HEK293T (cell line): ENCODE results near the gene FAM83D.

Experiments
- FOXM1 ChIP-seq: fragments of 450-650 bp; IDR thresholded peaks from 2 replicates; pipeline ENCODE4 v1.6.1; 2017; ENCODE audit warnings: mild to moderate bottlenecking, borderline replicate concordance
- HDGF ChIP-seq: fragments of 450-650 bp; IDR thresholded peaks from 2 replicates; pipeline ENCODE4 v1.6.1; 2017; ENCODE audit warnings: antibody characterized with exemption, borderline replicate concordance
- LEF1 ChIP-seq: fragments of 450-650 bp; IDR thresholded peaks from 2 replicates; pipeline ENCODE4 v1.6.1; 2017; ENCODE audit warnings: mild to moderate bottlenecking, borderline replicate concordance
- TARDBP ChIP-seq: fragments of 450-650 bp; IDR thresholded peaks from 2 replicates; pipeline ENCODE4 v1.6.1; 2016
- ZNF384 ChIP-seq: fragments of 450-650 bp; IDR thresholded peaks from 2 replicates; pipeline ENCODE4 v1.6.1; 2016

- TF ChIP-seq TARDBP (no peak), LEF1 (no peak), HDGF (no peak), ZNF384 (no peak), FOXM1 (no peak)
These were observed 30.9 kb upstream of the FAM83D start for GRCh38 chr20:38895098-38895949.
